ENCODE results near the gene RAET1L. TPM values are rescaled to one million over a fixed set of nuclear protein-coding genes. Genes with fewer than 3 reads are reported as not detected.

RAET1L gene
- total RNA-seq, 1 donor from 2014 or later, result not detected

- ATAC-seq (peak; percentile 31), DNase-seq (no peak)
- Histone ChIP-seq H3K27ac (no peak overlapping the region), H3K27me3 (peaks cover 10% of the 10 kb centered on the region), H3K4me1 (no peaks in the 10 kb centered on the region), H3K9me3 (no peaks in the 10 kb centered on the region), H3K36me3 (no peaks in the 10 kb centered on the region), H3K4me3 (no peak overlapping the region)
- intact Hi-C loops (cut with DNase I), result no loop called here
- no peak for TF ChIP-seq CTCF (IDR thresholded peaks at IDR 0.05)
Observed at GRCh38 chr6:150058231-150058792, 33.0 kb upstream of the RAET1L start.

GRCh38 chr6:150057501-150057951 lies 32.2 kb upstream of the RAET1L start:
- Histone ChIP-seq H3K27me3 (peaks cover 10% of the 10 kb centered on the region), H3K4me3 (no peak overlapping the region), H3K9me3 (no peaks in the 10 kb centered on the region), H3K36me3 (no peaks in the 10 kb centered on the region), H3K27ac (no peak overlapping the region), H3K4me1 (no peaks in the 10 kb centered on the region)
- intact Hi-C loops (cut with DNase I), result no loop called here
- no peak for TF ChIP-seq CTCF (IDR thresholded peaks at IDR 0.05)
- peak; percentile 21 for ATAC-seq
- no peak for DNase-seq

- no peaks in the 10 kb centered on the region for H3K36me3 ChIP-seq
- TF ChIP-seq CTCF (IDR thresholded peaks at IDR 0.05), result no peak
- no peak overlapping the region for H3K4me3 ChIP-seq
- no peak for DNase-seq
- H3K27ac ChIP-seq, result no peak overlapping the region
- no peaks in the 10 kb centered on the region for H3K4me1 ChIP-seq
- no peak for ATAC-seq
- no peaks in the 10 kb centered on the region for H3K9me3 ChIP-seq
- intact Hi-C loops (cut with DNase I), result no loop called here
- peaks cover 10% of the 10 kb centered on the region for H3K27me3 ChIP-seq
Observed at GRCh38 chr6:150056916-150057315, 31.6 kb upstream of the RAET1L start.

GRCh38 chr6:150056156-150056555 lies 30.8 kb upstream of the RAET1L start:
- intact Hi-C loops (cut with DNase I), result no loop called here

GRCh38 chr6:150055131-150055530 lies 29.8 kb upstream of the RAET1L start:
- ATAC-seq (no peak), DNase-seq (no peak)
- Histone ChIP-seq H3K27me3 (peaks cover 14% of the 10 kb centered on the region), H3K27ac (no peak overlapping the region), H3K4me3 (no peak overlapping the region), H3K4me1 (no peaks in the 10 kb centered on the region), H3K9me3 (no peaks in the 10 kb centered on the region), H3K36me3 (no peaks in the 10 kb centered on the region)
- intact Hi-C loops (cut with DNase I), result no loop called here
- no peak for TF ChIP-seq CTCF (IDR thresholded peaks at IDR 0.05)

More at GRCh38 chr6:150056156-150056555, 30.8 kb upstream of the RAET1L start:
- no peak for DNase-seq
- ATAC-seq, result no peak
- Histone ChIP-seq H3K4me1 (no peaks in the 10 kb centered on the region), H3K27me3 (peaks cover 10% of the 10 kb centered on the region), H3K4me3 (no peak overlapping the region), H3K36me3 (no peaks in the 10 kb centered on the region), H3K27ac (no peak overlapping the region), H3K9me3 (no peaks in the 10 kb centered on the region)
- TF ChIP-seq CTCF (IDR thresholded peaks at IDR 0.05), result no peak

GRCh38 chr6:150053450-150053849 lies 28.1 kb upstream of the RAET1L start:
- Histone ChIP-seq H3K4me1 (no peaks in the 10 kb centered on the region), H3K27me3 (peaks cover 15% of the 10 kb centered on the region), H3K9me3 (no peaks in the 10 kb centered on the region), H3K36me3 (no peaks in the 10 kb centered on the region), H3K4me3 (no peak overlapping the region), H3K27ac (no peak overlapping the region)
- intact Hi-C loops (cut with DNase I), result no loop called here
- ATAC-seq, result no peak
- TF ChIP-seq CTCF (IDR thresholded peaks at IDR 0.05), result no peak
- no peak for DNase-seq
